Measurements from ENCODE around the gene ABCA6. TPM values are rescaled to one million over a fixed set of nuclear protein-coding genes. Genes with fewer than 3 reads are reported as not detected.

ABCA6 gene
- total and polyA plus RNA-seq, 2 of the 13 experiments (the other 11 are each of a cell fraction or from before 2014, with no cell fraction given) = 0.05 to 0.11 TPM

DNA sequence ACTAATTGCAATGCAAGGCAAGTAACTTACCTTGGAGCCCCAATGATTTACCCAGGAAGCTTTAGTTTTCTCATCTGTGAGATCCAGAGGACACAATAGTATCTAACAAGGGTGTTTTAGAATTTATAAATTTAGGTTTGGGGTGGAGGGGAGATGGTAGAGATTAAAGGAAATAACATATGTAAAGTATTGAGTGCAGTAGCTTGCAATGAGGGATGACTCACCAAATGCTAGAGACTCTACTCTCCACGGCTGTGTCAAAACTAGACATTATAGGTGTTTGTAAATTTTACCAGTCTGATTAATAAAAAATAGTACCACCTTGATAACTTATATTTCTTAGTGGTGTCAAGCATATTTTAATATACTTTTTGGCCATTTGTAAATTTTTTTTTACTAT, 77.2 kb downstream of the ABCA6 start:
- peaks cover 31% of the 10 kb centered on the region for H3K4me1 ChIP-seq (ENCODE audit: insufficient read depth, low read length)
- FAIRE-seq = no peak
- ATAC-seq = no peak
- no peaks in the 10 kb centered on the region for H3K79me2 ChIP-seq (ENCODE audit: insufficient read depth, low read length)
- H2AFZ ChIP-seq (ENCODE audit: low read length) = no peak overlapping the region
- intact Hi-C loops (cut with micrococcal nuclease; ENCODE audit: unreplicated experiment) = no loop called here
- no peak overlapping the region for H3K4me2 ChIP-seq (ENCODE audit: low read depth, low read length)
- in situ Hi-C loops (cut with HindIII; ENCODE audit: extremely low pct_ligation_motif_present, low pct_unique_long_range_greater_than_20kb) = loop anchor here (25.0 kb wide), 1 partner anchor 277 kb away; no protein-coding TSS in a partner anchor
- CTCF ChIA-PET (ENCODE audit: low intra/inter-chr PET ratio, low total read pairs) = no interaction called here
- TF ChIP-seq, protein P1, sequence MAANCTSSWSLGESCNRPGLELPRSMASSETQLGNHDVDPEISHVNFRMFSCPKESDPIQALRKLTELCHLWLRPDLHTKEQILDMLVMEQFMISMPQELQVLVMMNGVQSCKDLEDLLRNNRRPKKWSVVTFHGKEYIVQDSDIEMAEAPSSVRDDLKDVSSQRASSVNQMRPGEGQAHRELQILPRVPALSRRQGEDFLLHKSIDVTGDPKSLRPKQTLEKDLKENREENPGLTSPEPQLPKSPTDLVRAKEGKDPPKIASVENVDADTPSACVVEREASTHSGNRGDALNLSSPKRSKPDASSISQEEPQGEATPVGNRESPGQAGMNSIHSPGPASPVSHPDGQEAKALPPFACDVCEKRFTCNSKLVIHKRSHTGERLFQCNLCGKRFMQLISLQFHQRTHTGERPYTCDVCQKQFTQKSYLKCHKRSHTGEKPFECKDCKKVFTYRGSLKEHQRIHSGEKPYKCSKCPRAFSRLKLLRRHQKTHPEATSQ (CRISPR knock-in tag; IDR thresholded peaks at IDR 0.05; ENCODE audit: borderline replicate concordance) = no peak
- TF ChIP-seq, protein P2, sequence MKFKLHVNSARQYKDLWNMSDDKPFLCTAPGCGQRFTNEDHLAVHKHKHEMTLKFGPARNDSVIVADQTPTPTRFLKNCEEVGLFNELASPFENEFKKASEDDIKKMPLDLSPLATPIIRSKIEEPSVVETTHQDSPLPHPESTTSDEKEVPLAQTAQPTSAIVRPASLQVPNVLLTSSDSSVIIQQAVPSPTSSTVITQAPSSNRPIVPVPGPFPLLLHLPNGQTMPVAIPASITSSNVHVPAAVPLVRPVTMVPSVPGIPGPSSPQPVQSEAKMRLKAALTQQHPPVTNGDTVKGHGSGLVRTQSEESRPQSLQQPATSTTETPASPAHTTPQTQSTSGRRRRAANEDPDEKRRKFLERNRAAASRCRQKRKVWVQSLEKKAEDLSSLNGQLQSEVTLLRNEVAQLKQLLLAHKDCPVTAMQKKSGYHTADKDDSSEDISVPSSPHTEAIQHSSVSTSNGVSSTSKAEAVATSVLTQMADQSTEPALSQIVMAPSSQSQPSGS (CRISPR knock-in tag; IDR thresholded peaks at IDR 0.05) = no peak
- TF ChIP-seq, protein P3, sequence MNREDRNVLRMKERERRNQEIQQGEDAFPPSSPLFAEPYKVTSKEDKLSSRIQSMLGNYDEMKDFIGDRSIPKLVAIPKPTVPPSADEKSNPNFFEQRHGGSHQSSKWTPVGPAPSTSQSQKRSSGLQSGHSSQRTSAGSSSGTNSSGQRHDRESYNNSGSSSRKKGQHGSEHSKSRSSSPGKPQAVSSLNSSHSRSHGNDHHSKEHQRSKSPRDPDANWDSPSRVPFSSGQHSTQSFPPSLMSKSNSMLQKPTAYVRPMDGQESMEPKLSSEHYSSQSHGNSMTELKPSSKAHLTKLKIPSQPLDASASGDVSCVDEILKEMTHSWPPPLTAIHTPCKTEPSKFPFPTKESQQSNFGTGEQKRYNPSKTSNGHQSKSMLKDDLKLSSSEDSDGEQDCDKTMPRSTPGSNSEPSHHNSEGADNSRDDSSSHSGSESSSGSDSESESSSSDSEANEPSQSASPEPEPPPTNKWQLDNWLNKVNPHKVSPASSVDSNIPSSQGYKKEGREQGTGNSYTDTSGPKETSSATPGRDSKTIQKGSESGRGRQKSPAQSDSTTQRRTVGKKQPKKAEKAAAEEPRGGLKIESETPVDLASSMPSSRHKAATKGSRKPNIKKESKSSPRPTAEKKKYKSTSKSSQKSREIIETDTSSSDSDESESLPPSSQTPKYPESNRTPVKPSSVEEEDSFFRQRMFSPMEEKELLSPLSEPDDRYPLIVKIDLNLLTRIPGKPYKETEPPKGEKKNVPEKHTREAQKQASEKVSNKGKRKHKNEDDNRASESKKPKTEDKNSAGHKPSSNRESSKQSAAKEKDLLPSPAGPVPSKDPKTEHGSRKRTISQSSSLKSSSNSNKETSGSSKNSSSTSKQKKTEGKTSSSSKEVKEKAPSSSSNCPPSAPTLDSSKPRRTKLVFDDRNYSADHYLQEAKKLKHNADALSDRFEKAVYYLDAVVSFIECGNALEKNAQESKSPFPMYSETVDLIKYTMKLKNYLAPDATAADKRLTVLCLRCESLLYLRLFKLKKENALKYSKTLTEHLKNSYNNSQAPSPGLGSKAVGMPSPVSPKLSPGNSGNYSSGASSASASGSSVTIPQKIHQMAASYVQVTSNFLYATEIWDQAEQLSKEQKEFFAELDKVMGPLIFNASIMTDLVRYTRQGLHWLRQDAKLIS (CRISPR knock-in tag; IDR thresholded peaks at IDR 0.05) = no peak
- no peak for TF ChIP-seq ATRX (CRISPR knock-in tag; IDR thresholded peaks at IDR 0.05; ENCODE audit: borderline replicate concordance)
- TF ChIP-seq ZNF530 (CRISPR knock-in tag; IDR thresholded peaks at IDR 0.05; ENCODE audit: low read depth) = no peak
- TF ChIP-seq, protein P4, sequence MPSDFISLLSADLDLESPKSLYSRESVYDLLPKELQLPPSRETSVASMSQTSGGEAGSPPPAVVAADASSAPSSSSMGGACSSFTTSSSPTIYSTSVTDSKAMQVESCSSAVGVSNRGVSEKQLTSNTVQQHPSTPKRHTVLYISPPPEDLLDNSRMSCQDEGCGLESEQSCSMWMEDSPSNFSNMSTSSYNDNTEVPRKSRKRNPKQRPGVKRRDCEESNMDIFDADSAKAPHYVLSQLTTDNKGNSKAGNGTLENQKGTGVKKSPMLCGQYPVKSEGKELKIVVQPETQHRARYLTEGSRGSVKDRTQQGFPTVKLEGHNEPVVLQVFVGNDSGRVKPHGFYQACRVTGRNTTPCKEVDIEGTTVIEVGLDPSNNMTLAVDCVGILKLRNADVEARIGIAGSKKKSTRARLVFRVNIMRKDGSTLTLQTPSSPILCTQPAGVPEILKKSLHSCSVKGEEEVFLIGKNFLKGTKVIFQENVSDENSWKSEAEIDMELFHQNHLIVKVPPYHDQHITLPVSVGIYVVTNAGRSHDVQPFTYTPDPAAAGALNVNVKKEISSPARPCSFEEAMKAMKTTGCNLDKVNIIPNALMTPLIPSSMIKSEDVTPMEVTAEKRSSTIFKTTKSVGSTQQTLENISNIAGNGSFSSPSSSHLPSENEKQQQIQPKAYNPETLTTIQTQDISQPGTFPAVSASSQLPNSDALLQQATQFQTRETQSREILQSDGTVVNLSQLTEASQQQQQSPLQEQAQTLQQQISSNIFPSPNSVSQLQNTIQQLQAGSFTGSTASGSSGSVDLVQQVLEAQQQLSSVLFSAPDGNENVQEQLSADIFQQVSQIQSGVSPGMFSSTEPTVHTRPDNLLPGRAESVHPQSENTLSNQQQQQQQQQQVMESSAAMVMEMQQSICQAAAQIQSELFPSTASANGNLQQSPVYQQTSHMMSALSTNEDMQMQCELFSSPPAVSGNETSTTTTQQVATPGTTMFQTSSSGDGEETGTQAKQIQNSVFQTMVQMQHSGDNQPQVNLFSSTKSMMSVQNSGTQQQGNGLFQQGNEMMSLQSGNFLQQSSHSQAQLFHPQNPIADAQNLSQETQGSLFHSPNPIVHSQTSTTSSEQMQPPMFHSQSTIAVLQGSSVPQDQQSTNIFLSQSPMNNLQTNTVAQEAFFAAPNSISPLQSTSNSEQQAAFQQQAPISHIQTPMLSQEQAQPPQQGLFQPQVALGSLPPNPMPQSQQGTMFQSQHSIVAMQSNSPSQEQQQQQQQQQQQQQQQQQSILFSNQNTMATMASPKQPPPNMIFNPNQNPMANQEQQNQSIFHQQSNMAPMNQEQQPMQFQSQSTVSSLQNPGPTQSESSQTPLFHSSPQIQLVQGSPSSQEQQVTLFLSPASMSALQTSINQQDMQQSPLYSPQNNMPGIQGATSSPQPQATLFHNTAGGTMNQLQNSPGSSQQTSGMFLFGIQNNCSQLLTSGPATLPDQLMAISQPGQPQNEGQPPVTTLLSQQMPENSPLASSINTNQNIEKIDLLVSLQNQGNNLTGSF (CRISPR knock-in tag; IDR thresholded peaks at IDR 0.05) = no peak
- TF ChIP-seq MLLT10 (CRISPR knock-in tag; IDR thresholded peaks at IDR 0.05) = no peak
- POLR2A ChIA-PET = no interaction called here
- no peak for DNase-seq (ENCODE audit: low spot score)
- H3K27ac ChIP-seq (ENCODE audit: extremely low read length, insufficient read depth, low read length) = no peak overlapping the region
- H3K27me3 ChIP-seq (ENCODE audit: control insufficient read depth in 1 of 2, insufficient read depth in 2 of 2, low read length in 2 of 2) = no peaks in the 10 kb centered on the region
- no peak overlapping the region for H3K4me3 ChIP-seq (replicated peaks in 1 of 3; ENCODE audit: insufficient read depth in 1 of 3, low read depth in 2 of 3, low read length in 3 of 3)
- no TSS peak for BruUV-seq (replicated peaks)
- no peaks in the 10 kb centered on the region for H4K20me1 ChIP-seq (ENCODE audit: insufficient read depth, low read length)
- H3K36me3 ChIP-seq (replicated peaks in 1 of 2; ENCODE audit: control insufficient read depth in 1 of 2, insufficient read depth in 2 of 2, low read length in 2 of 2) = no peaks in the 10 kb centered on the region
- H3K9me3 ChIP-seq (ENCODE audit: low read length) = no peaks in the 10 kb centered on the region
- whole genome bisulfite sequencing (ENCODE audit: low lambda C conversion rate) = 93% methylated on average over 1 of the region's 1 CpG
- no peak overlapping the region for H3K9ac ChIP-seq (ENCODE audit: insufficient read depth, low read depth, low read length)

Measured in HepG2 (cell line).